ENCODE measurements around the gene MAN1C1.

Gene MAN1C1

GRCh38 chr1:25765923-25766589 is 149.5 kb downstream of the MAN1C1 start:
- H3K4me3 ChIP-seq (ENCODE audit: low read depth, low read length): peak overlapping the region; percentile 6
- no peak for TF ChIP-seq MYC (IDR thresholded peaks at IDR 0.05; ENCODE audit: low read depth, low read length)
- TF ChIP-seq, protein P1, sequence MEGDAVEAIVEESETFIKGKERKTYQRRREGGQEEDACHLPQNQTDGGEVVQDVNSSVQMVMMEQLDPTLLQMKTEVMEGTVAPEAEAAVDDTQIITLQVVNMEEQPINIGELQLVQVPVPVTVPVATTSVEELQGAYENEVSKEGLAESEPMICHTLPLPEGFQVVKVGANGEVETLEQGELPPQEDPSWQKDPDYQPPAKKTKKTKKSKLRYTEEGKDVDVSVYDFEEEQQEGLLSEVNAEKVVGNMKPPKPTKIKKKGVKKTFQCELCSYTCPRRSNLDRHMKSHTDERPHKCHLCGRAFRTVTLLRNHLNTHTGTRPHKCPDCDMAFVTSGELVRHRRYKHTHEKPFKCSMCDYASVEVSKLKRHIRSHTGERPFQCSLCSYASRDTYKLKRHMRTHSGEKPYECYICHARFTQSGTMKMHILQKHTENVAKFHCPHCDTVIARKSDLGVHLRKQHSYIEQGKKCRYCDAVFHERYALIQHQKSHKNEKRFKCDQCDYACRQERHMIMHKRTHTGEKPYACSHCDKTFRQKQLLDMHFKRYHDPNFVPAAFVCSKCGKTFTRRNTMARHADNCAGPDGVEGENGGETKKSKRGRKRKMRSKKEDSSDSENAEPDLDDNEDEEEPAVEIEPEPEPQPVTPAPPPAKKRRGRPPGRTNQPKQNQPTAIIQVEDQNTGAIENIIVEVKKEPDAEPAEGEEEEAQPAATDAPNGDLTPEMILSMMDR (IDR thresholded peaks at IDR 0.05; ENCODE audit: low read depth, low read length): no peak
- TF ChIP-seq, protein P2, sequence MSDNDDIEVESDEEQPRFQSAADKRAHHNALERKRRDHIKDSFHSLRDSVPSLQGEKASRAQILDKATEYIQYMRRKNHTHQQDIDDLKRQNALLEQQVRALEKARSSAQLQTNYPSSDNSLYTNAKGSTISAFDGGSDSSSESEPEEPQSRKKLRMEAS (IDR thresholded peaks at IDR 0.05; ENCODE audit: low read depth, low read length): no peak
- TF ChIP-seq POLR2A (IDR thresholded peaks at IDR 0.05; ENCODE audit: extremely low read depth, insufficient read length): no peak
- DNase-seq (ENCODE audit: low read depth): peak; percentile 66

DNA sequence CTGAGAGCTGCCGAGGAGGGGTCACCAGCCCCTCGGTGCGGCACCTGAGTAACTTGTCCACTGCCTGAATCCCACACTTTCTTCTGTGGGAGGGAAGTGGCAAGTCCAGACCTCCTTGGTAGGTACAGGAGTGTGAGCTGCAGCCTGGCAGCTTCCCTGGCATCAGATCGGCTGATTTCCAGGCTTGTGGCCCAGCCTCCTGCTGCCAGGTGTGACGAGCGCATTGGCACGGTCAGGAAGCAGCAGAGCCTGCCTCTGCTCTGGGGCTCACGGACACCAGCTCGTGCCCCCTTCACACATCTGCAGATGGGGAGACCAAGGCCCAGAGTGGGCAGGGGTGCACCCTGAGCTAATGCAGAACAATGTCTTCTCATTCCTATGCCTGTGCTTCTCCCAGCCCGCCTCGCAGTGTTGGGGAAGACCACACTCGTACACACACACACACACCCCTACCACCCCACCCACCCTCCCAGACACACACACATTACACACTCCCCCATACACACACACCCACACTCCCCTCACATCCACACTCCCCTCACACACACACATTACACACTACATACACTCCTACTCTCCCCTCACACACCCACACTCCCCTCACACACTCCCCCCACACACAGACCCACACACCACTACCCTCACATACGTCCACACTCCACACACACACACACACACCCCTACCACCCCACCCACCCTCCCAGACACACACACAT is 150.3 kb downstream of the MAN1C1 start:
- DNase-seq (ENCODE audit: low read depth): no peak
- no peak overlapping the region for H3K4me3 ChIP-seq (ENCODE audit: low read depth, low read length)
- TF ChIP-seq POLR2A (IDR thresholded peaks at IDR 0.05; ENCODE audit: extremely low read depth, insufficient read length) (no peak), MYC (IDR thresholded peaks at IDR 0.05; ENCODE audit: low read depth, low read length) (no peak)
- TF ChIP-seq, protein P1 (IDR thresholded peaks at IDR 0.05; ENCODE audit: low read depth, low read length): no peak
- TF ChIP-seq, protein P2 (IDR thresholded peaks at IDR 0.05; ENCODE audit: low read depth, low read length): no peak

- no peak for DNase-seq (ENCODE audit: low read depth)
- TF ChIP-seq POLR2A (IDR thresholded peaks at IDR 0.05; ENCODE audit: extremely low read depth, insufficient read length) (no peak), MYC (IDR thresholded peaks at IDR 0.05; ENCODE audit: low read depth, low read length) (no peak)
- TF ChIP-seq, protein P2 (IDR thresholded peaks at IDR 0.05; ENCODE audit: low read depth, low read length): no peak
- TF ChIP-seq, protein P1 (IDR thresholded peaks at IDR 0.05; ENCODE audit: low read depth, low read length): no peak
- no peak overlapping the region for H3K4me3 ChIP-seq (ENCODE audit: low read depth, low read length)
Observed at GRCh38 chr1:25767437-25767770, 150.8 kb downstream of the MAN1C1 start.

DNA sequence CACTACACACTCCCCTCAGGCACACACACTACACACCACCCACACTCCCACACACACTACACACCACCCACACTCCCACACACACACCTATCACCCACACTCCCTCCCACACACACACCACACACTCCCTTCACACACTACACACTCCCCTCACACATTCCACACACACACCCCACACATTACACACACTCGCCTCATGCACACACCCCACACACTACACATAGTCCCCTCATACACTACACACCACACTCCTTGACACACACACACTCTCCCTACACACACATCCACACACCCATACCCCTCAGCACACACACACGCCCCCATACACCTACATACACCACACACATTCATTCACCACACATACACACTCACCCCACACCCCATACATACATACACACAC is 152.4 kb downstream of the MAN1C1 start:
- no peak for DNase-seq (ENCODE audit: low read depth)
- TF ChIP-seq, protein P2 (IDR thresholded peaks at IDR 0.05; ENCODE audit: low read depth, low read length): no peak
- TF ChIP-seq MYC (IDR thresholded peaks at IDR 0.05; ENCODE audit: low read depth, low read length) (no peak), POLR2A (IDR thresholded peaks at IDR 0.05; ENCODE audit: extremely low read depth, insufficient read length) (no peak)
- TF ChIP-seq, protein P1 (IDR thresholded peaks at IDR 0.05; ENCODE audit: low read depth, low read length): no peak
- no peak overlapping the region for H3K4me3 ChIP-seq (ENCODE audit: low read depth, low read length)

DNA sequence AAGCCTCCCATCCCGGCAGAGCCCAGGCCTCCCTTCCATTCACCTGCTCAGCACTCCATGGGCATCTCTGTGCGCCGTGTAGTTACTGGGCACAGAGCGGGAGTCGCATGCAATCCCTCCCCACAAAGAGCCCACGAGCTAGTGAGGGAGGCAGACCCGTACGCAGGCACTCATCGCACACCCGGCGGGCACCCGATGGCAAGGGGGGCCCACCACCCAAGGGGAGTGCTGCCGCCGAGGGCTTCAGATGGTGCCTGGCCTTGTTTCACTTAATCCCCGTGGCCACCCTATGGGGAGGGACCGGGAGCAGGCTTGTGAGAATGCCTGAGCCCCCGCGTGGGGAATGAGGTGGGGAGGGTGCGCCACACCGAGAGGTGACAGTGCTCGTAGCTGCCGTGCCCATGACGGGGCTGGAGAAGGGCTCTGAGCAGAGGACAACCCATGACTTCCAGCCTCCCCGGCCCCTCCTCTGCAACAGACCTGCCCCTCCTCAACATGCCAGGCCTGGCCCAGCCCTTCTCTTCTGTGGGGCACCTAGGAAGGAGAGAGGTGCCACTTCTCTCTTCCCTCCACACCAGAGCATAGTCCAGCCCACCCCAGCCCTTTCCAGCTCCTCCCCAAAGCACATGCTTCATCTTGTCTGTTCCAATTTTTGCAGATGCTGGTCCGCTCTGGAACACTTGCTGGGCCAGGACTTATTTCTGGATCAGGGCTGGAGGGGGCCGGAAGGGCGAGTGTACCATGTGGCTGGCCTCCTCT is 153.2 kb downstream of the MAN1C1 start:
- DNase-seq (ENCODE audit: low read depth): no peak
- TF ChIP-seq, protein P2 (IDR thresholded peaks at IDR 0.05; ENCODE audit: low read depth, low read length): no peak
- TF ChIP-seq POLR2A (IDR thresholded peaks at IDR 0.05; ENCODE audit: extremely low read depth, insufficient read length) (no peak), MYC (IDR thresholded peaks at IDR 0.05; ENCODE audit: low read depth, low read length) (no peak)
- TF ChIP-seq, protein P1 (IDR thresholded peaks at IDR 0.05; ENCODE audit: low read depth, low read length): no peak
- H3K4me3 ChIP-seq (ENCODE audit: low read depth, low read length): no peak overlapping the region

All from NB4 (cell line).